IPS-20b (cell line): ENCODE results near the gene IVL.

Experiments used
- H3K27ac ChIP-seq: one replicate; pipeline ENCODE4 v1.5.1; 2013; ENCODE audit warnings: low read length
- H3K27me3 ChIP-seq: 2 replicates; pipeline ENCODE4 v1.6.1; 2013; ENCODE audit warnings: mild to moderate bottlenecking, low read length, inconsistent platforms; ENCODE audit not compliant: insufficient read depth
- H3K36me3 ChIP-seq: 2 replicates; pipeline ENCODE4 v1.6.1; 2013; ENCODE audit warnings: low read depth, mild to moderate bottlenecking, inconsistent platforms, low read length, moderate library complexity; ENCODE audit not compliant: insufficient read depth
- H3K4me1 ChIP-seq: 2 replicates; pipeline ENCODE4 v1.6.1; 2013; ENCODE audit warnings: mild to moderate bottlenecking, control low read depth, inconsistent platforms, low read length, moderate library complexity; ENCODE audit not compliant: insufficient read depth
- H3K4me3 ChIP-seq: 2 replicates; pipeline ENCODE4 v1.5.1; 2013; ENCODE audit warnings: mild to moderate bottlenecking, low read length, inconsistent platforms
- H3K9ac ChIP-seq: 2 replicates; pipeline ENCODE4 v1.6.1; 2013; ENCODE audit warnings: low read depth, mild to moderate bottlenecking, inconsistent platforms, low read length, moderate library complexity
- H3K9me3 ChIP-seq: 2 replicates; pipeline ENCODE4 v1.6.1; 2013; ENCODE audit warnings: mild to moderate bottlenecking, low read depth, low read length, inconsistent platforms; ENCODE audit not compliant: insufficient read depth

IVL gene

GRCh38 chr1:152932170-152932811 lies 23.9 kb downstream of the IVL start:
- H3K4me1 ChIP-seq, result no peaks in the 10 kb centered on the region
- no peaks in the 10 kb centered on the region for H3K27me3 ChIP-seq
- no peak overlapping the region for H3K9ac ChIP-seq
- no peak overlapping the region for H3K4me3 ChIP-seq
- no peak overlapping the region for H3K27ac ChIP-seq
- H3K9me3 ChIP-seq, result peaks cover 5% of the 10 kb centered on the region
- no peaks in the 10 kb centered on the region for H3K36me3 ChIP-seq

GRCh38 chr1:152933196-152933595 lies 24.9 kb downstream of the IVL start:
- H3K27ac ChIP-seq, result no peak overlapping the region
- H3K9ac ChIP-seq, result no peak overlapping the region
- H3K4me1 ChIP-seq, result no peaks in the 10 kb centered on the region
- no peaks in the 10 kb centered on the region for H3K36me3 ChIP-seq
- peaks cover 4% of the 10 kb centered on the region; the same call in 1 of the 2 replicates for H3K9me3 ChIP-seq
- no peaks in the 10 kb centered on the region for H3K27me3 ChIP-seq
- H3K4me3 ChIP-seq, result no peak overlapping the region

- Histone ChIP-seq H3K27ac (no peak overlapping the region), H3K36me3 (no peaks in the 10 kb centered on the region), H3K9ac (no peak overlapping the region), H3K4me1 (no peaks in the 10 kb centered on the region), H3K4me3 (no peak overlapping the region), H3K9me3 (no peaks in the 10 kb centered on the region; the same call in 1 of the 2 replicates), H3K27me3 (no peaks in the 10 kb centered on the region)
Measured at GRCh38 chr1:152940614-152941013, 32.3 kb downstream of the IVL start.

- no peaks in the 10 kb centered on the region for H3K27me3 ChIP-seq
- no peak overlapping the region for H3K4me3 ChIP-seq
- H3K27ac ChIP-seq, result no peak overlapping the region
- H3K9ac ChIP-seq, result no peak overlapping the region
- H3K36me3 ChIP-seq, result no peaks in the 10 kb centered on the region
- no peaks in the 10 kb centered on the region for H3K4me1 ChIP-seq
- H3K9me3 ChIP-seq, result no peaks in the 10 kb centered on the region; the same call in 1 of the 2 replicates
Measured at GRCh38 chr1:152941037-152941711, 32.8 kb downstream of the IVL start.

- Histone ChIP-seq H3K9ac (no peak overlapping the region), H3K4me1 (no peaks in the 10 kb centered on the region), H3K4me3 (no peak overlapping the region), H3K27ac (no peak overlapping the region), H3K9me3 (no peaks in the 10 kb centered on the region; the same call in 1 of the 2 replicates), H3K36me3 (no peaks in the 10 kb centered on the region), H3K27me3 (no peaks in the 10 kb centered on the region)
Measured at GRCh38 chr1:152942161-152942560, 33.8 kb downstream of the IVL start.

- Histone ChIP-seq H3K36me3 (no peaks in the 10 kb centered on the region), H3K9ac (no peak overlapping the region), H3K4me3 (no peak overlapping the region), H3K9me3 (no peaks in the 10 kb centered on the region; the same call in 1 of the 2 replicates), H3K27ac (no peak overlapping the region), H3K4me1 (no peaks in the 10 kb centered on the region), H3K27me3 (no peaks in the 10 kb centered on the region)
Measured at GRCh38 chr1:152946248-152946647, 37.9 kb downstream of the IVL start.

GRCh38 chr1:152946651-152947256 lies 38.4 kb downstream of the IVL start, which contains the start of gene SPRR5:
Gene SPRR5, plus strand, starts transcription at chr1:152947206. Its CDS starts 1,349 bp downstream, at chr1:152948555.
- no peaks in the 10 kb centered on the region for H3K4me1 ChIP-seq
- no peaks in the 10 kb centered on the region for H3K27me3 ChIP-seq
- H3K9me3 ChIP-seq, result no peaks in the 10 kb centered on the region; the same call in 1 of the 2 replicates
- H3K27ac ChIP-seq, result no peak within 1 kb of the TSS
- H3K36me3 ChIP-seq, result no peaks in the 10 kb centered on the region
- H3K4me3 ChIP-seq, result no peak within 1 kb of the TSS
- H3K9ac ChIP-seq, result no peak within 1 kb of the TSS

GRCh38 chr1:152951711-152952110 lies 43.4 kb downstream of the IVL start:
- Histone ChIP-seq H3K36me3 (no peaks in the 10 kb centered on the region), H3K9ac (no peak overlapping the region), H3K9me3 (no peaks in the 10 kb centered on the region; the same call in 1 of the 2 replicates), H3K27ac (no peak overlapping the region), H3K4me3 (no peak overlapping the region), H3K4me1 (no peaks in the 10 kb centered on the region), H3K27me3 (no peaks in the 10 kb centered on the region)

- no peak overlapping the region for H3K27ac ChIP-seq
- H3K27me3 ChIP-seq, result no peaks in the 10 kb centered on the region
- no peaks in the 10 kb centered on the region for H3K4me1 ChIP-seq
Measured at GRCh38 chr1:152953761-152954160, 45.4 kb downstream of the IVL start.

GRCh38 chr1:152954436-152954835 lies 46.1 kb downstream of the IVL start:
- Histone ChIP-seq H3K4me3 (no peak overlapping the region), H3K27me3 (no peaks in the 10 kb centered on the region), H3K9me3 (no peaks in the 10 kb centered on the region; the same call in 1 of the 2 replicates), H3K27ac (no peak overlapping the region), H3K9ac (no peak overlapping the region), H3K36me3 (no peaks in the 10 kb centered on the region), H3K4me1 (no peaks in the 10 kb centered on the region)

More at GRCh38 chr1:152953761-152954160, 45.4 kb downstream of the IVL start:
- H3K36me3 ChIP-seq, result no peaks in the 10 kb centered on the region
- no peak overlapping the region for H3K9ac ChIP-seq
- H3K9me3 ChIP-seq, result no peaks in the 10 kb centered on the region; the same call in 1 of the 2 replicates
- no peak overlapping the region for H3K4me3 ChIP-seq

- Histone ChIP-seq H3K4me1 (no peaks in the 10 kb centered on the region), H3K27ac (no peak overlapping the region), H3K27me3 (no peaks in the 10 kb centered on the region; the same call in 1 of the 2 replicates), H3K9me3 (no peaks in the 10 kb centered on the region), H3K4me3 (no peak overlapping the region), H3K36me3 (no peaks in the 10 kb centered on the region), H3K9ac (no peak overlapping the region)
Measured at GRCh38 chr1:152957561-152957960, 49.2 kb downstream of the IVL start.
